ENCODE results near the gene HIC1. TPM values are rescaled to one million over a fixed set of nuclear protein-coding genes. Genes with fewer than 3 reads are reported as not detected.
A peak's percentile ranks its signal among the peaks of the same experiment; 100 is the strongest.

HIC1 gene
- total RNA-seq, 2 donors from 2014 or later: 20.6 to 22.1 TPM

DNA sequence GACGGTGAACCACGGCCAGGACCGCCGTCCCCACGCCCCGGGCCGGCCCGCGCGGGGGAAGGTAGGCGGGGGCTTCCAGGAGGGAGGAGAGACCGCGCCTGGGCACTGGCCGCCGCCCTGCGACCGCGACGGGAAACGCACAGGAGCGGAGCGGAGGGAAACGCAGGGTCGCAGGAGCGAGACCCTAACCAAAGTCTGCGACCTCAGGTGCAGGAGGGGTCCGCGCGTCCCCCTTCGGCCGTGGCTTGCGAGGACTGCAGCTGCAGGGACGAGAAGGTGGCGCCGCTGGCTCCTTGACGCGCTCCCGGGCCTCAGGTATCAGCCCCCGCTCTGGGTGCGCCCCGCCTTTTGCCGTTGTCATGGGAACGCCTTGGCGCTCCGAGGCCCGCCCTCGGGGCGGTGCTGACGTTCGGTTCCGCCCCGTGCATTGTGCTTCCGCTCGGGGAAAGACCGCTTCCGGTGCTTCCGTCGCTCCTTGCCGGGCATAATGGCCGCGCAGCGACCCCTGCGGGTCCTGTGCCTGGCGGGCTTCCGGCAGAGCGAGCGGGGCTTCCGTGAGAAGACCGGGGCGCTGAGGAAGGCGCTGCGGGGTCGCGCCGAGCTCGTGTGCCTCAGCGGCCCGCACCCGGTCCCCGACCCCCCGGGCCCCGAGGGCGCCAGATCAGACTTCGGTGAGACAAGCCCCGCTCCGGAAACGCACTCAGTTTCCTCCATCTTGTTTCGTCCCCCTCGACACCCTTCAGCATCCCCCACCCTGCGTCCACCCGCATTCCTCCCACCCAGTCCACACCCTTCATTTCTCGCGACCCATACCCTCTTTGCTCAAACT is 13.1 kb upstream of the HIC1 start, which contains the start of gene OVCA2:
Gene OVCA2, plus strand, starts transcription at position 462 of the 829 bp plus-strand sequence. Its CDS starts 26 bp downstream, at position 488.
- ATAC-seq (peak; percentile 94 to 97), DNase-seq (peak; percentile 97)
- intact Hi-C loops (cut with DNase I): loop anchor here in 1 of 2 donors (5.0 kb wide), 1 partner anchor 134 kb away; no protein-coding TSS in a partner anchor

DNA sequence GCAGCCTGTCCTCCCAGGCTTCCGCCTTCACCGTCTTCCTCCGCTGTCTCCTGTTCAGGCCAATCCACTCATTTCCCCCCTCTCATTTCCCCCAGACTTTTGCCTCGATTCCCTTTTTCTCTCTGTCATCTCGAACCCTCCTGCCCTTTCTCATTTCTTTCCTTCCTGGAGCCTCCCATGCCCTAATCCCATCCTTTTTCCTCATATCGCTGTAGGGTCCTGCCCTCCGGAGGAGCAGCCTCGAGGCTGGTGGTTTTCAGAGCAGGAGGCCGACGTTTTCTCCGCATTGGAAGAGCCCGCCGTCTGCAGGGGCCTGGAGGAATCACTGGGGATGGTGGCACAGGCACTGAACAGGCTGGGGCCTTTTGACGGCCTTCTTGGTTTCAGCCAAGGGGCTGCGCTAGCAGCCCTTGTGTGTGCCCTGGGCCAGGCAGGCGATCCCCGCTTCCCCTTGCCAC is 12.5 kb upstream of the HIC1 start:
- peak in 1 of 2 donors; percentile 9 for ATAC-seq
- no peak for DNase-seq
- intact Hi-C loops (cut with DNase I): loop anchor here in 1 of 2 donors (5.0 kb wide), 1 partner anchor 135 kb away; no protein-coding TSS in a partner anchor

DNA sequence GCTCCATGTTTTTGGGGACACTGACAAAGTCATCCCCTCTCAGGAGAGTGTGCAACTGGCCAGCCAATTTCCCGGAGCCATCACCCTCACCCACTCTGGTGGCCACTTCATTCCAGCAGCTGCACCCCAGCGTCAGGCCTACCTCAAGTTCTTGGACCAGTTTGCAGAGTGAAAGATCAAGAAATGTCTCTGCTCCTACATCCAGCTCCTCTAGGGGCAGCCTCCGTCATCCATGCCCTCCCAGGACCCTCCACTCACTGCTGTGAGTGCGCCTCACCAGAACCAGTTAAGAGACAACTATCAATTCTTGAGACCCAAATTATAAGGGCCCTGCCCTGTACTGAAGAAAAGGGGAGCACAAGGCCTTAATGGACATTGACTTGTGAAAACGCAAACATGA is 12.0 kb upstream of the HIC1 start:
- DNase-seq: no peak
- no peak for ATAC-seq
- intact Hi-C loops (cut with DNase I): loop anchor here in 1 of 2 donors (5.0 kb wide), 1 partner anchor 136 kb away; no protein-coding TSS in a partner anchor

DNA sequence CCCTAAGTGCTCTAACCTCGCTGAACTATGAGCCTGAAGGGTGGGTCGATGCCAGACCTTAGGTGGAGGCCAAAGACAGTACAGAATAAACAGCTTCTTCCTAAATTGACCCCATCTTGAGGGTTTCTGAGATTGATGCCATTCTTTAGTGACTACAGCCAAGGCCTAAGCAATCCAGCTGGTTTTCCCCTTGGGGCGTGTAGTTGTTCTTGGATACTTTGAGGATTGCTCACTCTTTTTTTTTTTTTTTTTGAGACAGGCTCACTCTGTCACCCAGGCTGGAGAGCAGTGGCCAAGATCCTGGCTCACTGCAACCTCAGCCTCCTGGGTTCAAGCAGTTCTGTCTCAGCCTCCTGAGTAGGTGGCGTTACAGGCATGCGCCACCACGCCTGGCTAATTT is 11.1 kb upstream of the HIC1 start:
- intact Hi-C loops (cut with DNase I): loop anchor here in 1 of 2 donors (5.0 kb wide), 1 partner anchor 136 kb away; no protein-coding TSS in a partner anchor
- DNase-seq (no peak), ATAC-seq (no peak)

DNA sequence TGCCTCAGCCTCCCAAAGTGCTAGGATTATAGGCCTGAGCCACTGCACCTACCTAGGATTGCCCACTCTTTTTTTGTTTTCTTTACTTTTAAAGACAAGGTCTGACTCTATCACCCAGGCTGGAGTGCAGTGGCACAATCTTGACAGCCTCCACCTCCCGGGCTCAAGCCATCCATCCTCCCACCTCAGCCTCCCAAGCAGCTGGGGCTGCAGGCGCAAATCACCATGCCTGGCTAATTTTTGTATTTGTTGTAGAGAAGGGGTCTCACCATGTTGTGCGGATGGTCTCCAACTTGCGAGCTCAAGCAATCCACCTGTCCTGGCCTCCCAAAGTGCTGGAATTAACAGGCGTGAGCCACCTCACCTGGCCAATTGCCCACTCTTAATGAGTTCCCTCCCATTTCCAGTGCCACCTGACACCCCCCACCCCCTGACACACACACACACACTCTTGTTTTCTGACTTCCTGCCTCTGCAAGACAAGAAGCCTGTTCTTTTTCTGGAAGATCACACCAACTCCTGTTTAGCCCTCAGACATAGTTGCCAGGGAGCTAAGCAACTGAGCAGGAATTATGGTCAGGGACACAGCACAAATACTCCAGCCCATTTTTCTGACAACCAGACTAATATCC is 10.5 kb upstream of the HIC1 start:
- no peak for ATAC-seq
- DNase-seq: no peak
- intact Hi-C loops (cut with DNase I): loop anchor here in 1 of 2 donors (5.0 kb wide), 1 partner anchor 137 kb away; no protein-coding TSS in a partner anchor

DNA sequence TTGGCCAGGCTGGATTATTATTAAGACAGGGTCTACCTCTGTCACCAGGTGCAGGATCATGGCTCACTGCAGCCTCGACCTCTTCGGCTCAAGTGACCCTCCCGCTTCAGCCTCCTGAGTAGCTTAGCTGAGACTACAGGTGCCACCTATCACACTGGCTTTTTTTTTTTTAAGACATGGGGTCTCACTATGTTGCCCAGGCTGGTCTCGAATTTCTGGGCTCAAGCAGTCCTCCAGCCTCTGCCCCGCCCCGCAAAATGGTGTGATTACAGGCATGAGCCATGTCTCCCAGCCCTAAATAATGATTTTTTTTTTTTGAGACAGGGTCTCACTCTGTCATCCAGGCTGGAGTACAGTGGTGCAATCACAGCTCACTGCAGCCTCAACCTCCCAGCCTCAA is 7.3 kb upstream of the HIC1 start:
- no peak for ATAC-seq
- no peak for DNase-seq
- intact Hi-C loops (cut with DNase I): no loop called here

DNA sequence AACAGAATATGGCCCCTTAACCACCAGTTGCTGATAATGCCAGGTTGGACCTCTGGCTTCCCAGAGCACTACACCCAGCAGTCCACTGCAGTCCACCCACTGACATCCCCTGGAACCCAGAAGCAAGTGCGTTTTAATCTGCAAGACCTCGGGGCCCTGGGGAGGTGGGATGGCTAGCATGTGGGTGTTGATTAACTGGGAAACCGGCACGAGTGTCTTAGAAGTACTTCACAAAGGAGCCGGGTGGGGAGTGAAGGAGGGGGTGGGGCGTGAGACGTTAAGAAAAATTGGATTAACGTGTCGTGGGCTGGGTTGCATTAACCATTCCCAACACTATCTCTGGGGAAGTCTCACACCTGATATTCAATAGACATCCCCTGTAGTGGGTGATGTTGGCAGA is 6.1 kb upstream of the HIC1 start:
- intact Hi-C loops (cut with DNase I): no loop called here
- DNase-seq: no peak
- no peak for ATAC-seq

DNA sequence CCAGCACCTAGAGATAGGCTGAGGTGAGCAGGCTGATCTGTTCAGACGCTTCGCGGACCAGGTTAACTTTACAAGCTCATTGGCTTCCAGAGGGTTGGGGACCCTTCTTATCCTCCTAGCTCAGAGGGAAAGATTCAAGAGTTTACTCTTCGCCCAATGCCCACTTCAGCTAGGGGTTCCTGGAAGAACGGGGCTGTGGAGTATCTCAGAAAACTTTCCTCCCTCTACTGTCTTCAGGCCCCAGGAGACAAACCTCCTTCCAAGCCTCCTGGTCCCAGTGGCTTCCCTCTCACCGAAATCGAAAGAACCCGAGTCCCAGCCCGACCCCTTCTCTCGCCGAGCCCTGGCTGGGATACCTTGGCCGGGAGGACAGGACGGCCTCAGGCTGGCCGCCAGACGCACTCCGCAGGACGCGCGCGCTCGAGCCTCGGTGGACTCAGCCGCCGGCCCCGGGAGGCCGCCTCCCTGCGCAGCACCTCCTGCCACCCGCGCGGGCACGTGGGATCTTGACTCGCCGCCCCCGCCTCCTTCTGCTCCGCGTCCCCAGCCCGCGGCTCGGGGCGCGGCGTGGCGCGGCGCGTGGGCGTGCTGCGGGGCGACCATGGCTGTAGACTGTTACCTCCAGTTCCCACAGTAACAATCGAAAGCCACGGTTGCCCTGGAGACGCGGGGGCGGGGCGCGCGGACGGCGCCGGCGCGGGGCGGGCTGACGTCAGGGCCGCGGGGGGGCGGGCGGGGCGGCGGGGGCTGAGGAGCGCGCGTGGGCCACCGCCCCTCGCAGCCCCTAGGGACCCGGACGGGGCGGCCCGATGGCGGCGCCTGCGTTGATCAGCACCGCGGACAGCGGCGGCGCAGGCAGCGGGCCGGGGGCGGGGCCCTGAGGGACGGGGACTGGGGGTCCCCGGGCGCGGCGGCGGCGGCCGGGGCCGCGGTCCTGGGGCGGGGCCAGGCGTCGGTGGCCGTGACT is 5.3 kb upstream of the HIC1 start:
- intact Hi-C loops (cut with DNase I): no loop called here
- peak; percentile 41 to 64 for ATAC-seq
- peak; percentile 91 for DNase-seq

DNA sequence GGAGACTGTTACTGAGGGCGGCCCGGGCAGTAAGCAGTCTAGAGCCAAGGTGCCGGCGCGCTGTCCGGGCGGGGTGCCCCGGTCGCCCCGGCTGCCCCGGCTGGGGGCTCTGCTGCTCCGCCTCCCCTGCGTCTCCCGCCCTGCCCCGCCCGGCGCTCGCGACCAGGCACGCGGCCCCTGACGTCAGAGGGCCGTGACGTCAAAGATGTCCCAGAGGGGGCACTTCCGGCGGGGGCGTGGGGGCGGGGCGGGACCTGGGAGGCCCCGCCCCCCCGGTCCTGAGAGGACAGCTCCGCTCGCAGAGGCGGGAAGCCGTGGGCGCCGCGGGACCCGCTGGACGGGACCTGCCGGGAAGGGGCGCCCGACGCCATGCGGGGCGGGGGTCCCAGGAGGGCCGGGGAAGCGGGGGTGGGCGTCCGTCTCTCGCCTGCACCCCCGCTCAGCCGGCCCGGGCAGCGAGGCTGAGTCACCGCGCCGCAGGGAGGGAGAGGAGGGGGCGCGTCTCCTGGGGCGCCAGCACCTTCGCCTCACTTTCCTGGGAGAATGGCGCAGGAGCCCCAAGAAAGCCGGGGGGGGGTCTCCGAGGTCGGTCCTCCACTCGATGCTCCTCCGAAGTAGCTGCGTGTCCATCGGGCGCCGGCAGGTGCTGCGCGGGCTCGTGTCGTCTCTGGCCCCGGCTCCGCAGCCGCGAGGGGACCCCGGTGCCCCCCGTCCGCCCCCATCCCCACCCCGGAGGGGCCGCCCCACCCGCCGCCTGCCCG is 4.4 kb upstream of the HIC1 start:
- intact Hi-C loops (cut with DNase I): no loop called here
- DNase-seq (peak; percentile 79), ATAC-seq (peak; percentile 39 to 62)

DNA sequence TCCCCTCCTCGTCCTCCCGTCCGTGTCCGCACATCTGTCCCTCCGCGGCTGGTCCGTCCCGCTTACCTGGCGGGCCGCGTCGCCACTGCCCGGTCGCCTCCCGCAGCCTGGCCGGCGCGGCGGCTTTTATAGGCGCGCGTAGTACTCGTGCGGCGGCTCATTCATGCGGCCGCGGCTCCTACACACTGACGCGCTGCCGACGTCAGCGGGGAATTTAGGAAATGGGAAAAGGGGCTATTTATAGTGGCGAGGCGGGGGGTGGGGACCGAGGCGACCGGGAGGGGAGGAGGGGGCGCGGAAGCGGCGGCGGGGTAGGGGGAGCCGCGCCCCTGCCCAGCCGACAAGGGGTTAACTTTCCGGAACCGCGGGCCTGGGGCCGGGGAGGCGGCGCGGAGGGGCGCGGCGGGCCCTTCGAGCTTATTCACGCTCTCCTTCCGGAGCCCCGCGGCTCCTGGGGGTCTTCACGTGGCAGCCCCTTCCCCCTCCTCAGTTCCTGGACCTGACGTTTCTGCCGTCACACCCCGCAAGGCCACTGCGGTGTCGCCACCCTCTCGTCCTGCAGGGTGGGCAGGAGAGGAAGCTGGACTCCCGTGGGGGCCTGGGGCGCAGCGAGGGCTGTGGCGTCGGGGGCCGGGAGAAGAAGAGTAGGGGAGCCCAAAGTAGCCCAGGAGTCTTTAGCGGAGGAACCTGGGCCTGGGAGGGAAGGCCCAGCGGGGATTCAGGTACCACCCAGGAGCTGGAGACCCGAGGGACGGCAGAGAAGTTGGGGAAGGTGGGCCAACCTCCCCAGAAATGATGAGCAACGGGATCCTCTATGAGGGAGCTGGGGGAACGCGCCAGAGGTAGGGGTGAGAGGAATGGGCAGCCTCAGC is 3.6 kb upstream of the HIC1 start:
- DNase-seq: peak; percentile 72
- ATAC-seq: peak in 1 of 2 donors; percentile 1
- intact Hi-C loops (cut with DNase I): no loop called here

DNA sequence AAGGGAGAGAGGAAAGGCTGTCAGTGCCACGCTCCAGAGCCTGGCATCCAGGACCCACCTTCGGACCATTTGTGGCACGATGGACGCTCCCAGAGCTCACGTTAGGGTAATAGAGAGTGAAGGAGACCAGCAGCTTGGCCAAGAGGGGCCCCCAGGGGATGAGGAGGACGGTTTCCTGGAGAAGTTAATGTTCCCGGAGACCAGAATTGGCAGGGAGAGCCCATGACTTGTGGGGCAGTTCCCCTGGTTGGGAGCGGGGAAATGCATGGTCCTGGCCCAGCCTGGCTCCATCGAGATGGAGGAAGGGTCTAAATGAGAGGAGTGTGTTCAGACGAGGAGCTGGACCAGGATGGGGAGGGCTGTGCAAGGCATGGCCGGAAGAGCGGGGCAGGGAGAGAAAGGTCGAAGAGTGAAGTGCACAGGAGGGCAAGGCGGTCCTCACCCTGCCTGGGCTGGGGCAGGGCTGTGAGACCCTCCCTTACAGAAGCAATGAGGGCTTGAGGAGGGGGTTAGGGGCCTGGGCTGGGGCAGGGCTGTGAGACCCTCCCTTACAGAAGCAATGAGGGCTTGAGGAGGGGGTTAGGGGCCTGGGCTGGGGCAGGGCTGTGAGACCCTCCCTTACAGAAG is 2.9 kb upstream of the HIC1 start:
- intact Hi-C loops (cut with DNase I): no loop called here
- ATAC-seq (no peak), DNase-seq (no peak)

DNA sequence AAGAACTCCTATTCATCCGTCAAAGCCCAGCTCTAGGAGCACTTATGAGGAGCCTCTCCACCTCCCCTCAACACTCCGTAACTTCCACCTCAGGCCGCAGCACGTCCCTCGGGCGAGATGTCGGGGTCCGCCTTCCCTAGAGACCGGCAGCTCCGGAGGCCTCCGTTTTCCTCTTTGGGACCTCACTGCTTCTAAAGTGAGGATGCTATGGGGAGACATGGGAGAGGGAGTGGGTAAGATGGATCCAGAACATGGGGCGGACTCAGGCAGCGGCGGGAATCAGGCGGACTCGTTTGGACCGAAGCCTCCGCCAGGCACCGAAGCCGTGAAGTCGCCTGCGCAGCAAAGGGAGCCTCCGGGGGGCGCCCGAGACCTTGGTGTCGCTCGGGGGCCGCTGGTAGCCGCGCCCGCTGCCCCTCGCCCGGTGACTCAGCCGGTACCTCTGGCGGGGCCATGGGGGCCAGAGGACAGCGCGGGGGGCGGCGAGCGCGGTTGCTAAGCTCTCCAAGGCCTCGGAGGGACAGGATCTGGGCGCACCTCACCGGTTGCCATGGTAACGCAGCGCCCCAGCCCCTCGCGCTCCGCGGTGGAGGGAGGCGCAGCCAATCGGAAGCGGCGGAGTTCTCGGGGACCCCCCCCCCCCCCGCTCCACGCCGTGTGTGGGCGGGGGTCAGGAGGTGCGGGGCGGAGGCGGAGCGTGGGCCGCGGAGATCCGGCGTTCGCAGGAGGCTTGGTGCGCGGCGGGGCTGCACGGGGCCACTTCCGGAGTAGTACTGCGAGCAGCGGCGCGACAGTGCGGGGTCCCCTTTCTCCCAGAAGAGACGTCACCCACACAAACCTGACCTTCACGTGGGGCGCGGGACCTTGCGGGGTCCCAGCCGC is 1.3 kb upstream of the HIC1 start:
- DNase-seq: peak; percentile 84
- intact Hi-C loops (cut with DNase I): loop anchor here (2.0 kb wide), 2 partner anchors 191 to 229 kb away; no protein-coding TSS in a partner anchor
- ATAC-seq: peak; percentile 2 to 11

DNA sequence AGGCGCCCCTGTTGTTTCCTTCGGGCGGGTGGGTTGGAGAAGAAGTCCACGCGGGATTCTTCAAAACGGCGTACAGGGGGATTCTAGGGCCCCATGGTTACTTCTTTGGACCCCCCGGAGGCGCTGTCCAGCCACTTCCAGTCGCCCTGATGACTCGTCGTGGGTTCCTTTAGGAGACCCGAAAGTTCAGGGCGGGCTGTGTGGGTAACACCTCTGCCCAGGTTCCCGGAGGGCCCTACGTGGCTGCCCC is 716 bp upstream of the HIC1 start:
- no peak for ATAC-seq

DNA sequence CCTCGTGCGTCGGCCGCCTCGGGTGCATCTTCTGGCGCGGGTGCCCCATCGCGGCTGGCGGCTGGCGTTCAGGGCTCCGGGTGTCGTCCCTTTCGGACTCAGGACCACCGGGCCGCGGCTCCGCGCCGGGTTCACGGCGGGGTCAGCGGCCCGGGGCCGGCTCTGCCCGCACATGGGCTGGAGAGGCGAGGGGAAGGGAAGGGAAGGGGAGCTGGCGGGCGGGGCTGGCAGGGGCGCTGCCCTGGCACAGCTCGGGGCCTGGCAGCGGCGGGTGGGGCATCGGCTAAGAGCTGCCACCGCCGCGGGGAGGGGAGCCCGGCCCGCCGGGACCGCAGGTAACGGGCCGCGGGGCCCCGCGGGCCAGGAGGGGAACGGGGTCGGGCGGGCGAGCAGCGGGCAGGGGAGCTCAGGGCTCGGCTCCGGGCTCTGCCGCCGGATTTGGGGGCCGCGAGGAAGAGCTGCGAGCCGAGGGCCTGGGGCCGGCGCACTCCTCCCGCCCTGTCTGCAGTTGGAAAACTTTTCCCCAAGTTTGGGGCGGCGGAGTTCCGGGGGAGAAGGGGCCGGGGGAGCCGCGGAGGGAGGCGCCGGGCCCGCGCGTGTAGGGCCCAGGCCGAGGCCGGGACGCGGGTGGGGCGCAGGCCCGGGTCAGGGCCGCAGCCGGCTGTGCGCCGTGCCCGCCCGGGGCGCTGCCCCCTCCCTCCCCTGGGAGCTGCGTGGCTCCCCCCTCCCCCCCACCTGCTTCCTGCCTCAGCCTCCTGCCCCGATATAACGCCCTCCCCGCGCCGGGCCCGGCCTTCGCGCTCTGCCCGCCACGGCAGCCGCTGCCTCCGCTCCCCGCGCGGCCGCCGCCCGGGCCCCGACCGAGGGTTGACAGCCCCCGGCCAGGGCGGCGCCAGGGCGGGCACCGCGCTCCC is 646 bp downstream of the HIC1 start:
- ATAC-seq (peak; percentile 4 to 7), DNase-seq (no peak)
- intact Hi-C loops (cut with DNase I): loop anchor here (2.0 to 5.0 kb wide), 3 partner anchors 37 to 227 kb away; no protein-coding TSS in a partner anchor

More for the DNA sequence above, 716 bp upstream of the HIC1 start:
- DNase-seq: no peak
- intact Hi-C loops (cut with DNase I): loop anchor here (2.0 kb wide), 2 partner anchors 191 to 229 kb away; no protein-coding TSS in a partner anchor
